ENCODE data around the gene DSCAM.

DNA sequence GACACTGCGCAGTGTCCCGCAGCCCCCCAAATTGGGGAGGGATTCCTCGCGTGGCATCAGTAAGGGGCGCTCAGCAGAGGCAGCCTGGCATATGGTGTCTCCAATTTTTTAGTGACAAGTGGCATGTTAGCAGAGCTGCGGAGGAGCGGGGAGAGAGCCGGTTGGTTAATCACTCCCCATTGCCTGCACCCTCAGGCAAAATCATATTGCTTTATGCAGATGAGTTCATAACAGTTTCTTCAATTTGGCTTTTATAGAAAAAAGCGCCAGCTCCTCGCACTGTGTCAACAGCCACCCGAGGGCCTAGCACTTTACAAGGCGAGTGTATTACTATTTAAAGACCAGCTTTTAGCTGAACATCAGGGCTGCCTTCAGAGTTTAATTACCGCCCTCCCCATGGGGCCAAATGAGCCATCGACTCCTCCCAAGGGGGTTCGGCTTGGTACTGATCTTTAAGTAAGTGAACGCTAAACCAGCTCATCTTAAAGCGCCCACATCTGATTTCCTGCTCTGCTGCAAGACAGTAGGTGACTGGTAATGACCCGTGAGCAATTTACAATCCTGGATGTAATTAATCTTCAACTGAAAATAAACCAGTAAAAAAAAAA, 298.9 kb downstream of the DSCAM start:
- no peak for TF ChIP-seq CTCF (IDR thresholded peaks at IDR 0.05)
- no peak for TF ChIP-seq EZH2 (IDR thresholded peaks at IDR 0.05)
- no peak for TF ChIP-seq EZH2phosphoT487 (IDR thresholded peaks at IDR 0.05)
